Right atrium auricular region (tissue), 2 donors: ENCODE measurements around the gene GAB3. TPM values are rescaled to one million over a fixed set of nuclear protein-coding genes. Genes with fewer than 3 reads are reported as not detected.

Experiments used
- DNase-seq: peaks from one replicate; pipeline ENCODE4 v3.0.0-alpha.2; 2019; ENCODE audit warnings: low spot score
- H3K27ac ChIP-seq, 2 donors: fragments of 200-600 bp; sonication (generic); 1 replicate in 1 of 2; 2 replicates in 1 of 2; pipeline ENCODE4 v1.5.1; 2016 to 2019
- H3K27me3 ChIP-seq, 2 donors: fragments of 200-600 bp; sonication (generic); one replicate each; pipeline versions ENCODE4 v1.5.1 to v1.6.0; 2017 to 2019
- H3K36me3 ChIP-seq: fragments of 200-600 bp; sonication (generic); one replicate; pipeline ENCODE4 v1.5.1; 2016
- H3K4me1 ChIP-seq, 2 donors: fragments of 200-600 bp; sonication (generic); one replicate each; pipeline versions ENCODE4 v1.5.1 to v1.6.0; 2017 to 2019
- H3K4me3 ChIP-seq, 2 donors: fragments of 200-600 bp; sonication (generic); 1 replicate in 1 of 2; 2 replicates in 1 of 2; pipeline ENCODE4 v1.5.1; 2017 to 2019; ENCODE audit warnings: mild to moderate bottlenecking in 1 of 2, moderate library complexity in 1 of 2
- H3K9me3 ChIP-seq, 2 donors: fragments of 200-600 bp; sonication (generic); one replicate each; pipeline ENCODE4 v1.5.1; 2019
- CTCF ChIP-seq, 2 donors: fragments of 200-600 bp; sonication (generic); IDR thresholded peaks; one replicate each; pipeline ENCODE4 v1.5.1; 2019; ENCODE audit warnings: antibody characterized with exemption in 2 of 2
- total RNA-seq, 2 donors: library from RNA; depleted of rRNA; stranded (reverse); fragments of >200 nt; gene quantifications; one replicate each; pipeline ENCODE4 v1.1.0, GENCODE V29; 2016

GAB3 gene
- 10 to 100 TPM; 13.5 to 16.9 TPM for total RNA-seq

GRCh38 chrX:154750301-154751202 is at the start of gene GAB3:
Gene GAB3, minus strand, starts transcription at chrX:154751077. Its CDS starts 52 bp downstream, at chrX:154751025.
- H3K4me3 ChIP-seq, result peak within 1 kb of the TSS; percentile 56 to 58
- no peaks in the 10 kb centered on the region for H3K36me3 ChIP-seq
- H3K4me1 ChIP-seq, result peaks cover 0 to 7% of the 10 kb centered on the region in 2 donors
- DNase-seq, result no peak
- peaks cover 0 to 3% of the 10 kb centered on the region in 2 donors for H3K9me3 ChIP-seq
- TF ChIP-seq CTCF (IDR thresholded peaks at IDR 0.05), result no peak
- no peaks in the 10 kb centered on the region for H3K27me3 ChIP-seq
- H3K27ac ChIP-seq, result peak within 1 kb of the TSS; percentile 83 to 93

- Histone ChIP-seq H3K9me3 (no peaks in the 10 kb centered on the region), H3K4me3 (no peak overlapping the region), H3K27ac (peak overlapping the region in 1 of 2 donors; percentile 35), H3K4me1 (peaks cover 0 to 14% of the 10 kb centered on the region in 2 donors), H3K36me3 (no peaks in the 10 kb centered on the region), H3K27me3 (no peaks in the 10 kb centered on the region)
- no peak for DNase-seq
- no peak for TF ChIP-seq CTCF (IDR thresholded peaks at IDR 0.05)
These were observed 48.9 kb upstream of the GAB3 start for GRCh38 chrX:154799556-154800348.

- H3K4me1 ChIP-seq, result peaks cover 0 to 8% of the 10 kb centered on the region in 2 donors
- no peak for TF ChIP-seq CTCF (IDR thresholded peaks at IDR 0.05)
- no peak overlapping the region for H3K27ac ChIP-seq
- H3K36me3 ChIP-seq, result no peaks in the 10 kb centered on the region
- H3K4me3 ChIP-seq, result no peak overlapping the region
- H3K9me3 ChIP-seq, result no peaks in the 10 kb centered on the region
- DNase-seq, result no peak
- no peaks in the 10 kb centered on the region for H3K27me3 ChIP-seq
These were observed 46.1 kb upstream of the GAB3 start for GRCh38 chrX:154797006-154797405.

GRCh38 chrX:154795016-154795415 is 44.1 kb upstream of the GAB3 start:
- TF ChIP-seq CTCF (IDR thresholded peaks at IDR 0.05), result no peak
- Histone ChIP-seq H3K9me3 (no peaks in the 10 kb centered on the region), H3K4me1 (peaks cover 0 to 5% of the 10 kb centered on the region in 2 donors), H3K27me3 (no peaks in the 10 kb centered on the region), H3K36me3 (no peaks in the 10 kb centered on the region), H3K4me3 (no peak overlapping the region), H3K27ac (no peak overlapping the region)
- DNase-seq, result no peak

GRCh38 chrX:154793084-154793795 is 42.4 kb upstream of the GAB3 start:
- no peaks in the 10 kb centered on the region for H3K27me3 ChIP-seq
- no peak overlapping the region for H3K4me3 ChIP-seq
- H3K36me3 ChIP-seq, result no peaks in the 10 kb centered on the region
- TF ChIP-seq CTCF (IDR thresholded peaks at IDR 0.05), result no peak
- no peaks in the 10 kb centered on the region for H3K9me3 ChIP-seq
- H3K27ac ChIP-seq, result no peak overlapping the region
- no peak for DNase-seq
- no peaks in the 10 kb centered on the region for H3K4me1 ChIP-seq
